HUES48 (cell line): ENCODE data around the gene LSAMP.

Source experiments
- H3K27ac ChIP-seq: one replicate; pipeline ENCODE4 v1.7.0; 2013; ENCODE audit warnings: low read depth, low read length, inconsistent platforms
- H3K27me3 ChIP-seq: 2 replicates; pipeline ENCODE4 v1.6.1; 2013; ENCODE audit warnings: mild to moderate bottlenecking, low read length; ENCODE audit not compliant: control insufficient read depth, insufficient read depth
- H3K36me3 ChIP-seq: 2 replicates; pipeline ENCODE4 v1.6.1; 2013; ENCODE audit warnings: low read length; ENCODE audit not compliant: control insufficient read depth, insufficient read depth
- H3K4me1 ChIP-seq: 2 replicates; pipeline ENCODE4 v1.6.1; 2013; ENCODE audit warnings: mild to moderate bottlenecking, low read length; ENCODE audit not compliant: control insufficient read depth, insufficient read depth
- H3K4me3 ChIP-seq: 2 replicates; pipeline ENCODE4 v1.5.1; 2013; ENCODE audit warnings: mild to moderate bottlenecking, low read depth, low read length
- H3K9ac ChIP-seq: 2 replicates; pipeline ENCODE4 v1.6.1; 2013; ENCODE audit warnings: mild to moderate bottlenecking, low read depth, low read length, moderate library complexity
- H3K9me3 ChIP-seq: 2 replicates; pipeline ENCODE4 v1.6.1; 2013; ENCODE audit warnings: low read length; ENCODE audit not compliant: control insufficient read depth, insufficient read depth

Gene LSAMP

GRCh38 chr3:116165641-116166040 lies 279.6 kb downstream of the LSAMP start:
- Histone ChIP-seq H3K4me3 (no peak overlapping the region), H3K36me3 (no peaks in the 10 kb centered on the region), H3K27ac (no peak overlapping the region), H3K4me1 (peaks cover 11% of the 10 kb centered on the region), H3K9me3 (no peaks in the 10 kb centered on the region), H3K27me3 (no peaks in the 10 kb centered on the region), H3K9ac (no peak overlapping the region)

- Histone ChIP-seq H3K4me1 (peaks cover 11% of the 10 kb centered on the region), H3K9me3 (no peaks in the 10 kb centered on the region), H3K9ac (no peak overlapping the region), H3K4me3 (no peak overlapping the region), H3K36me3 (no peaks in the 10 kb centered on the region), H3K27me3 (no peaks in the 10 kb centered on the region), H3K27ac (no peak overlapping the region)
Observed at GRCh38 chr3:116165135-116165534, 280.2 kb downstream of the LSAMP start.

- Histone ChIP-seq H3K27ac (no peak overlapping the region), H3K4me3 (no peak overlapping the region), H3K4me1 (peaks cover 11% of the 10 kb centered on the region), H3K9ac (no peak overlapping the region), H3K27me3 (no peaks in the 10 kb centered on the region), H3K36me3 (no peaks in the 10 kb centered on the region), H3K9me3 (no peaks in the 10 kb centered on the region)
Observed at GRCh38 chr3:116164039-116164438, 281.2 kb downstream of the LSAMP start.

GRCh38 chr3:116161575-116162525 lies 283.4 kb downstream of the LSAMP start:
- Histone ChIP-seq H3K27ac (no peak overlapping the region), H3K4me3 (no peak overlapping the region), H3K9me3 (no peaks in the 10 kb centered on the region), H3K27me3 (no peaks in the 10 kb centered on the region), H3K36me3 (no peaks in the 10 kb centered on the region), H3K9ac (no peak overlapping the region), H3K4me1 (peaks cover 11% of the 10 kb centered on the region)

- Histone ChIP-seq H3K27ac (no peak overlapping the region), H3K9me3 (no peaks in the 10 kb centered on the region), H3K27me3 (no peaks in the 10 kb centered on the region), H3K4me3 (no peak overlapping the region), H3K9ac (no peak overlapping the region), H3K4me1 (peaks cover 8% of the 10 kb centered on the region), H3K36me3 (no peaks in the 10 kb centered on the region)
Observed at GRCh38 chr3:116160594-116160993, 284.7 kb downstream of the LSAMP start.

GRCh38 chr3:116155841-116156240 lies 289.4 kb downstream of the LSAMP start:
- no peaks in the 10 kb centered on the region for H3K27me3 ChIP-seq
- no peak overlapping the region for H3K9ac ChIP-seq
- no peaks in the 10 kb centered on the region for H3K36me3 ChIP-seq
- H3K4me1 ChIP-seq: peaks cover 10% of the 10 kb centered on the region
- no peak overlapping the region for H3K4me3 ChIP-seq
- no peaks in the 10 kb centered on the region for H3K9me3 ChIP-seq
- H3K27ac ChIP-seq: no peak overlapping the region

GRCh38 chr3:116154389-116154788 lies 290.9 kb downstream of the LSAMP start:
- H3K36me3 ChIP-seq: no peaks in the 10 kb centered on the region
- H3K4me3 ChIP-seq: no peak overlapping the region
- H3K9me3 ChIP-seq: no peaks in the 10 kb centered on the region
- no peak overlapping the region for H3K27ac ChIP-seq
- no peaks in the 10 kb centered on the region for H3K27me3 ChIP-seq
- H3K9ac ChIP-seq: no peak overlapping the region
- H3K4me1 ChIP-seq: peaks cover 25% of the 10 kb centered on the region

GRCh38 chr3:116153174-116153573 lies 292.1 kb downstream of the LSAMP start:
- H3K9ac ChIP-seq: no peak overlapping the region
- H3K27me3 ChIP-seq: no peaks in the 10 kb centered on the region
- no peaks in the 10 kb centered on the region for H3K36me3 ChIP-seq
- H3K4me3 ChIP-seq: no peak overlapping the region
- H3K9me3 ChIP-seq: no peaks in the 10 kb centered on the region
- no peak overlapping the region for H3K27ac ChIP-seq
- peaks cover 34% of the 10 kb centered on the region for H3K4me1 ChIP-seq

- H3K36me3 ChIP-seq: no peaks in the 10 kb centered on the region
- no peak overlapping the region for H3K27ac ChIP-seq
- no peak overlapping the region for H3K4me3 ChIP-seq
- H3K9ac ChIP-seq: no peak overlapping the region
- peaks cover 34% of the 10 kb centered on the region for H3K4me1 ChIP-seq
- no peaks in the 10 kb centered on the region for H3K27me3 ChIP-seq
- H3K9me3 ChIP-seq: 0 out of 2 replicates have a peak, but pooled peaks cover 4% of the 10 kb centered on the region
Observed at GRCh38 chr3:116150655-116151167, 294.6 kb downstream of the LSAMP start.

GRCh38 chr3:116148881-116149851 lies 296.1 kb downstream of the LSAMP start:
- H3K36me3 ChIP-seq: no peaks in the 10 kb centered on the region
- H3K4me1 ChIP-seq: peaks cover 27% of the 10 kb centered on the region
- no peak overlapping the region for H3K27ac ChIP-seq
- H3K4me3 ChIP-seq: no peak overlapping the region; the same call in 1 of the 2 replicates
- no peak overlapping the region for H3K9ac ChIP-seq
- peaks cover 10% of the 10 kb centered on the region; the same call in 1 of the 2 replicates for H3K9me3 ChIP-seq
- H3K27me3 ChIP-seq: no peaks in the 10 kb centered on the region
